Muscle of arm (tissue), 12 donors: Measurements from ENCODE around the gene GRK4. TPM values are rescaled to one million over a fixed set of nuclear protein-coding genes. Genes with fewer than 3 reads are reported as not detected.

ENCODE experiments used
- polyA plus RNA-seq, 12 donors: library from polyadenylated mRNA; unstranded; fragments of 120-200 nt; gene quantifications; one replicate each; pipeline ENCODE4 v1.2.1, GENCODE V29; 2013; ENCODE audit not compliant: insufficient read length in 12 of 12

GRK4 gene
- polyA plus RNA-seq, 12 donors: 7.3 to 13.2 (median 10.1) TPM; not detected in 1

Other genes with a start within 250 kb of the GRK4 start
- 10 to 100 TPM in 10 of 12 donors, 1 to 10 TPM in 1, not detected in 1; 9.2 to 15.3 (median 13.7) TPM for gene TNIP2, start 207.2 kb upstream of the GRK4 start, polyA plus RNA-seq
- 10 to 100 TPM in 11 of 12 donors, not detected in 1; 19.1 to 73.8 (median 27.3) TPM for gene SH3BP2, start 170.5 kb upstream of the GRK4 start, polyA plus RNA-seq
- gene ADD1, start 119.7 kb upstream of the GRK4 start, polyA plus RNA-seq: 100 to 1,000 TPM; 147 to 968 (median 173) TPM
- gene NOP14, start 165 bp upstream of the GRK4 start, polyA plus RNA-seq: 10 to 100 TPM in 11 of 12 donors, not detected in 1; 17.2 to 32.7 (median 24.6) TPM
- gene HTT-AS, start 111.0 kb downstream of the GRK4 start, polyA plus RNA-seq: under 1 TPM in 2 of 12 donors, not detected in 10; 0.42 to 0.54 TPM
- 10 to 100 TPM in 11 of 12 donors, not detected in 1; 17.8 to 54.1 (median 26.4) TPM for gene HTT, start 111.1 kb downstream of the GRK4 start, polyA plus RNA-seq